GM18861 (cell line): ENCODE measurements around the gene FAM13A.

ENCODE experiments used
- ATAC-seq: cut with Tn5 transposase; IDR thresholded peaks from one replicate; pipeline ENCODE4 v1.9.1; 2021; ENCODE audit not compliant: unreplicated experiment

Gene FAM13A

GRCh38 chr4:88693792-88694191 lies 363.2 kb downstream of the FAM13A start:
- ATAC-seq = no peak

GRCh38 chr4:88690355-88690754 lies 366.6 kb downstream of the FAM13A start:
- ATAC-seq = no peak

GRCh38 chr4:88681209-88681608 lies 375.8 kb downstream of the FAM13A start:
- ATAC-seq = no peak
